AG09319 (cell line): ENCODE results near the gene EHBP1.

Experiments used
- DNase-seq: peaks from one replicate; pipeline ENCODE4 v3.0.0-alpha.2; 2010; ENCODE audit warnings: low read depth; ENCODE audit errors: extremely low read depth
- CTCF ChIP-seq: IDR thresholded peaks from 2 replicates; pipeline ENCODE4 v1.5.1; 2011; ENCODE audit warnings: low read depth, mild to moderate bottlenecking, inconsistent platforms, low read length, moderate library complexity

The EHBP1 gene

GRCh38 chr2:63029058-63029457 is 323.5 kb downstream of the EHBP1 start:
- no peak for TF ChIP-seq CTCF
- no peak for DNase-seq

GRCh38 chr2:63034526-63034925 is 329.0 kb downstream of the EHBP1 start:
- TF ChIP-seq CTCF = no peak
- no peak for DNase-seq

GRCh38 chr2:63035169-63035568 is 329.7 kb downstream of the EHBP1 start:
- no peak for DNase-seq
- TF ChIP-seq CTCF = no peak

- DNase-seq = no peak
- no peak for TF ChIP-seq CTCF
These were observed 330.1 kb downstream of the EHBP1 start for GRCh38 chr2:63035660-63036059.

- no peak for TF ChIP-seq CTCF
- no peak for DNase-seq
These were observed 332.5 kb downstream of the EHBP1 start for GRCh38 chr2:63038034-63038433.

GRCh38 chr2:63040586-63040985 is 335.1 kb downstream of the EHBP1 start:
- no peak for TF ChIP-seq CTCF
- no peak for DNase-seq

- no peak for TF ChIP-seq CTCF
- no peak for DNase-seq
These were observed 336.1 kb downstream of the EHBP1 start for GRCh38 chr2:63041592-63041991.
